ENCODE data around the gene PPP5C.
A peak's percentile ranks its signal among the peaks of the same experiment; 100 is the strongest.
"Not testable (repeated sequence)": the region's sequence is repeated elsewhere in the genome, so short reads cannot be mapped to it uniquely, and the experiment has no call there.

The PPP5C gene

GRCh38 chr19:46410205-46411087 is 63.6 kb downstream of the PPP5C start:
- DNase-seq: no peak

- DNase-seq: no peak
These were observed 64.4 kb downstream of the PPP5C start for GRCh38 chr19:46411088-46411924.

- no peak for DNase-seq
These were observed 65.2 kb downstream of the PPP5C start for GRCh38 chr19:46411925-46412649.

GRCh38 chr19:46412650-46413261 is 65.9 kb downstream of the PPP5C start:
- DNase-seq: no peak

GRCh38 chr19:46413262-46414031 is 66.6 kb downstream of the PPP5C start, which contains the start of gene CCDC8:
Gene CCDC8 (minus strand): TSS chr19:46413564. CDS start chr19:46412810, 754 bp downstream.
- no peak for DNase-seq

GRCh38 chr19:46414899-46415298 is 68.0 kb downstream of the PPP5C start:
- not testable (repeated sequence) for DNase-seq

GRCh38 chr19:46415804-46416709 is 69.2 kb downstream of the PPP5C start:
- DNase-seq: not testable (repeated sequence)

- DNase-seq: no peak
These were observed 73.2 kb downstream of the PPP5C start for GRCh38 chr19:46420056-46420455.

GRCh38 chr19:46422344-46422743 is 75.5 kb downstream of the PPP5C start:
- no peak for DNase-seq

- DNase-seq: no peak
These were observed 76.3 kb downstream of the PPP5C start for GRCh38 chr19:46423188-46423587.

- no peak for DNase-seq
These were observed 79.2 kb downstream of the PPP5C start for GRCh38 chr19:46426035-46426505.

- no peak for DNase-seq
These were observed 79.7 kb downstream of the PPP5C start for GRCh38 chr19:46426506-46427162.

- DNase-seq: no peak
These were observed 80.7 kb downstream of the PPP5C start for GRCh38 chr19:46427518-46428045.

GRCh38 chr19:46428239-46429135 is 81.6 kb downstream of the PPP5C start, which contains the start of gene PNMA8C:
Gene PNMA8C (minus strand): TSS chr19:46428936. CDS start chr19:46428359, 577 bp downstream.
- DNase-seq: peak; percentile 9 to 12

GRCh38 chr19:46429999-46430398 is 83.1 kb downstream of the PPP5C start:
- DNase-seq: no peak

- DNase-seq: no peak
These were observed 84.9 kb downstream of the PPP5C start for GRCh38 chr19:46431824-46432223.

- DNase-seq: not testable (repeated sequence)
These were observed 86.6 kb downstream of the PPP5C start for GRCh38 chr19:46433470-46433869.

GRCh38 chr19:46435009-46435408 is 88.1 kb downstream of the PPP5C start:
- no peak for DNase-seq
